ENCODE data around the gene ADAMTSL3.
A peak's percentile ranks its signal among the peaks of the same experiment; 100 is the strongest.

The ADAMTSL3 gene

DNA sequence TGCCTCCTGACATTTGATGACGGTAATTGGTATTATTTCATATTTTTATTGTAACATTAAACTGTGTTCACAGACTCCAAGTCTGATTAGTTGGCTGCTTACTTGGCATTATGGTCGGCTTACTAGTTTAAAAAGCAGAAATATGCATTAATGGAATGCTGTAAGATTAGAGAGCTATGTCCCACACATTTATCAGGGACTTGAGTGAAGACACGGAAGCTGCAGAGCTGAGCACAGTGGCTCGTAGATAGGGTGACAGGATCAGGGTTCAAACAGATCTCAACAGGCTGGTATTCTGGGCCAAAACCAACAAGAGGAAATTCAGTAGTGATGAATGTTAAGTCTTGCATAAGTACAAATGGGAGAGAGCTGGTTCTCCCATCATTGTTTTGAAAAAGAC is 113.8 kb downstream of the ADAMTSL3 start:
- DNase-seq (ENCODE audit: extremely low read depth, low read depth), result no peak

GRCh38 chr15:83769411-83769999 is 115.6 kb downstream of the ADAMTSL3 start:
- no peak for DNase-seq (ENCODE audit: extremely low read depth, low read depth)
- no peak for TF ChIP-seq CTCF (IDR thresholded peaks at IDR 0.05; ENCODE audit: low read depth, low read length, missing control alignments)

More for the DNA sequence above, 113.8 kb downstream of the ADAMTSL3 start:
- TF ChIP-seq CTCF (IDR thresholded peaks at IDR 0.05; ENCODE audit: low read depth, low read length, missing control alignments), result no peak
- no peak overlapping the region for H3K4me3 ChIP-seq (replicated peaks; ENCODE audit: low read depth, low read length)

DNA sequence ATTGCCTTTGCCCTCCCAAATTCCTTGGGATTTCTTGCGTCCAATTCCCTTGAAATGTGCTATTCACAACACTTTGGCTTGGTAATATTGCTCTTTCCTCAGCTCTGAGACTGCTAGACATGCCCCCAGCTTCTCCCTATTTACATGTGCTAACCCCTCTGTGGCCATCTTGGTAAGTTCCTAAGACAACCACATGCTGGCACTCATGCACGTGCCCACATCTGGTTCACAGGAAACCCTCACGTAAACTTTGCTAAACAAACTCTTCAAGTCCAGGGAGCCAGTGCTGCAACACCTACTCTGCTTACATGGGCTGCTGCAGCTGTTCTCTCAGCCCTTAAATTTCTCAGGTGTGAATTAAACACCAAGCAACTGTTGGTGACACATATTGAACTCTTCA is 121.8 kb downstream of the ADAMTSL3 start:
- TF ChIP-seq CTCF (IDR thresholded peaks at IDR 0.05; ENCODE audit: low read depth, low read length, missing control alignments), result no peak
- H3K4me3 ChIP-seq (replicated peaks; ENCODE audit: low read depth, low read length), result no peak overlapping the region
- DNase-seq (ENCODE audit: extremely low read depth, low read depth), result peak; percentile 12

More at GRCh38 chr15:83769411-83769999, 115.6 kb downstream of the ADAMTSL3 start:
- H3K4me3 ChIP-seq (replicated peaks; ENCODE audit: low read depth, low read length), result no peak overlapping the region

GRCh38 chr15:83776986-83777385 is 123.1 kb downstream of the ADAMTSL3 start:
- no peak for TF ChIP-seq CTCF (IDR thresholded peaks at IDR 0.05; ENCODE audit: low read depth, low read length, missing control alignments)
- no peak overlapping the region for H3K4me3 ChIP-seq (replicated peaks; ENCODE audit: low read depth, low read length)
- no peak for DNase-seq (ENCODE audit: extremely low read depth, low read depth)

GRCh38 chr15:83783227-83783626 is 129.3 kb downstream of the ADAMTSL3 start:
- no peak for DNase-seq (ENCODE audit: extremely low read depth, low read depth)
- no peak overlapping the region for H3K4me3 ChIP-seq (replicated peaks; ENCODE audit: low read depth, low read length)
- no peak for TF ChIP-seq CTCF (IDR thresholded peaks at IDR 0.05; ENCODE audit: low read depth, low read length, missing control alignments)

GRCh38 chr15:83784975-83785374 is 131.1 kb downstream of the ADAMTSL3 start:
- DNase-seq (ENCODE audit: extremely low read depth, low read depth), result no peak
- no peak overlapping the region for H3K4me3 ChIP-seq (replicated peaks; ENCODE audit: low read depth, low read length)
- TF ChIP-seq CTCF (IDR thresholded peaks at IDR 0.05; ENCODE audit: low read depth, low read length, missing control alignments), result no peak

DNA sequence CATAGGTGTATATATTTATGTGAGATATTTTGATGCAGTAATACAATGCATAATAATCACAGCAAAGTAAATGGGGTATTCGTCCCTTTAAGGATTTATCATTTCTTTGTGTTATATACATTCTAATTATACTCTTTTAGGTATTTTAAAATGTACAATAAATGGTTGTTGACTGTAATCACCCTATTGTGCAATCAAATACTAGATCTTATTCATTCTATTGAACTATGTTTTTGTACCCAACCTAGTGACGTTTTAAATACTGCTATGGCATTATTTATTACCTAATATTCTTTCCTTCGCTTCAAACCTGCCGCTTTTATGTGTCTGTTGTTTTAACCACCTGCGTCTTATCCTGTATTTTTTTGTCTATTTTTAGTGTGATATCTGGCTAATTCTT is 132.4 kb downstream of the ADAMTSL3 start:
- TF ChIP-seq CTCF (IDR thresholded peaks at IDR 0.05; ENCODE audit: low read depth, low read length, missing control alignments), result no peak
- DNase-seq (ENCODE audit: extremely low read depth, low read depth), result no peak
- H3K4me3 ChIP-seq (replicated peaks; ENCODE audit: low read depth, low read length), result no peak overlapping the region

All from HFF-Myc (cell line).